ENCODE data around the gene FAM83C. TPM values are rescaled to one million over a fixed set of nuclear protein-coding genes. Genes with fewer than 3 reads are reported as not detected.

The FAM83C gene
- total and polyA plus RNA-seq, 10 of the 15 experiments (the other 5 are each of a cell fraction or from before 2014, with no cell fraction given), result not detected

DNA sequence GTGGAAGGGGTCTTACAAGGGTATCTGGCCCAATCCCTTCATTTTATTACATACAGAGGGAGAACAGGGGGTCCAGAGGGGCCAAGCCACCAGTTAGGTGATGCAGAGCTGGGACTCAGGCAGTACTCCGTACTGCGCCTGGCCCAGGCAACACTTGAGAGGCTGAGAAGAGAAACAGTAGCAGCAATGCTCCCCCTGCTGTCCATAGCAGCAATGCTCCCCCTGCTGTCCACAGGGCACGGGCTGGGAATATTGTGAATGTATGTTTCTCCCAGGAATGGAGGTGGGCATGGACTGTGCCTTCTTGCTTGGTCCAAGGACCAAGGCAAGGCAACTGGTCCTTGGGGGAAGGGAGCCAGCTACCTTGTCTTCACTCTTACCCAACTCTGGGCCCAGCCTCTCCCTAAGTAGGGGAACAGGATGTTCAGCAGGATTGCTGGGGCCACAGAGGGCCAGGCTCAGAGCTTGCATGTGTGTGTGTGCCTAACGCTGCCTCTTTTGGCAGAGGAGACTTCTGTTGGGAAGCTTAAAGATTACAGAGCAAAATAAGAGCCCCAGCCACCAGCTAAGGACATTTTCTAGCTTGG, 14.8 kb upstream of the FAM83C start:
- H4K20me1 ChIP-seq (ENCODE audit: control insufficient read depth, insufficient read depth), result no peaks in the 10 kb centered on the region
- CTCF ChIA-PET, result interaction anchor here (0.6 to 7.3 kb wide), 12 partner anchors 9 to 223 kb away, joined by 3 to 81 read pairs (median 4); no protein-coding TSS in a partner anchor
- H3K27me3 ChIP-seq (replicated peaks in 1 of 2; ENCODE audit: control insufficient read depth in 2 of 2, insufficient read depth in 2 of 2, low read length in 1 of 2), result no peaks in the 10 kb centered on the region
- FAIRE-seq (no peak), DNase-seq (ENCODE audit: low read depth, low spot score) (no peak), ATAC-seq (peak; percentile 55)
- H3K36me3 ChIP-seq (ENCODE audit: control insufficient read depth in 2 of 2, insufficient read depth in 2 of 2, low read length in 1 of 2), result peaks cover 3 to 5% of the 10 kb centered on the region in 2 experiments; a peak in 3 of 4 replicates
- no peaks in the 10 kb centered on the region for H3K9me3 ChIP-seq (replicated peaks; ENCODE audit: control insufficient read depth, insufficient read depth, low read length)
- H2AFZ ChIP-seq (ENCODE audit: control insufficient read depth, low read depth, low read length), result no peak overlapping the region
- SMC1A ChIA-PET (ENCODE audit: uncharacterized antibody, unreplicated experiment), result no interaction called here
- intact Hi-C loops (cut with micrococcal nuclease; ENCODE audit: unreplicated experiment) (no loop called here), in situ Hi-C loops (cut with MboI) (no loop called here)
- H3K79me2 ChIP-seq (ENCODE audit: control insufficient read depth, insufficient read depth, low read length), result no peaks in the 10 kb centered on the region
- BruUV-seq (replicated peaks), result no TSS peak
- 73% methylated on average over 4 of the region's 4 CpGs for WGBS (ENCODE audit: insufficient coverage, insufficient replicate concordance, low lambda C conversion rate, missing lambda C conversion rate)
- RAD21 ChIA-PET (ENCODE audit: unreplicated experiment), result no interaction called here
- no peak overlapping the region for H3K4me2 ChIP-seq (ENCODE audit: control insufficient read depth, insufficient read depth)
- no peak overlapping the region for H3K27ac ChIP-seq (ENCODE audit: control insufficient read depth, insufficient read depth)
- POLR2A ChIA-PET, result no interaction called here
- no peak overlapping the region for H3K4me3 ChIP-seq
- TF ChIP-seq RB1 (IDR thresholded peaks at IDR 0.05; ENCODE audit: borderline replicate concordance) (no peak), RAD21 (IDR thresholded peaks at IDR 0.05; ENCODE audit: insufficient read depth, low read depth, low read length) (peak; percentile 31)
- TF ChIP-seq, protein P1, sequence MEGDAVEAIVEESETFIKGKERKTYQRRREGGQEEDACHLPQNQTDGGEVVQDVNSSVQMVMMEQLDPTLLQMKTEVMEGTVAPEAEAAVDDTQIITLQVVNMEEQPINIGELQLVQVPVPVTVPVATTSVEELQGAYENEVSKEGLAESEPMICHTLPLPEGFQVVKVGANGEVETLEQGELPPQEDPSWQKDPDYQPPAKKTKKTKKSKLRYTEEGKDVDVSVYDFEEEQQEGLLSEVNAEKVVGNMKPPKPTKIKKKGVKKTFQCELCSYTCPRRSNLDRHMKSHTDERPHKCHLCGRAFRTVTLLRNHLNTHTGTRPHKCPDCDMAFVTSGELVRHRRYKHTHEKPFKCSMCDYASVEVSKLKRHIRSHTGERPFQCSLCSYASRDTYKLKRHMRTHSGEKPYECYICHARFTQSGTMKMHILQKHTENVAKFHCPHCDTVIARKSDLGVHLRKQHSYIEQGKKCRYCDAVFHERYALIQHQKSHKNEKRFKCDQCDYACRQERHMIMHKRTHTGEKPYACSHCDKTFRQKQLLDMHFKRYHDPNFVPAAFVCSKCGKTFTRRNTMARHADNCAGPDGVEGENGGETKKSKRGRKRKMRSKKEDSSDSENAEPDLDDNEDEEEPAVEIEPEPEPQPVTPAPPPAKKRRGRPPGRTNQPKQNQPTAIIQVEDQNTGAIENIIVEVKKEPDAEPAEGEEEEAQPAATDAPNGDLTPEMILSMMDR (IDR thresholded peaks at IDR 0.05 in 2 of 3, conservative IDR thresholded peaks at IDR 0.05 in 1 of 3; ENCODE audit: control insufficient read depth in 2 of 3, extremely low read depth in 1 of 3, insufficient read depth in 1 of 3, low read depth in 3 of 3, low read length in 3 of 3), result peak; percentile 56 to 71 (median 62)
- H3K4me1 ChIP-seq (ENCODE audit: control insufficient read depth, insufficient read depth, low read length), result peaks cover 3% of the 10 kb centered on the region
- H3K9ac ChIP-seq (ENCODE audit: control insufficient read depth, insufficient read depth, low read length), result no peak overlapping the region
